ENCODE results near the gene HECTD4. TPM values are rescaled to one million over a fixed set of nuclear protein-coding genes. Genes with fewer than 3 reads are reported as not detected.
"Not testable (repeated sequence)": the region's sequence is repeated elsewhere in the genome, so short reads cannot be mapped to it uniquely, and the experiment has no call there.

The HECTD4 gene
- total RNA-seq, 1 donor = 37.1 TPM

GRCh38 chr12:112406519-112407488 lies 24.6 kb upstream of the HECTD4 start:
- TF ChIP-seq CTCF (IDR thresholded peaks at IDR 0.05; ENCODE audit: insufficient read depth, low read depth, low read length) = no peak
- no peak for DNase-seq (ENCODE audit: low read depth)
- peak overlapping the region; percentile 75 for H3K4me3 ChIP-seq (ENCODE audit: low read depth, low read length)

GRCh38 chr12:112401903-112402498 lies 19.8 kb upstream of the HECTD4 start:
- no peak for TF ChIP-seq CTCF (IDR thresholded peaks at IDR 0.05; ENCODE audit: insufficient read depth, low read depth, low read length)
- no peak for DNase-seq (ENCODE audit: low read depth)
- no peak overlapping the region for H3K4me3 ChIP-seq (ENCODE audit: low read depth, low read length)

GRCh38 chr12:112401054-112401453 lies 18.8 kb upstream of the HECTD4 start:
- H3K4me3 ChIP-seq (ENCODE audit: low read depth, low read length) = no peak overlapping the region
- DNase-seq (ENCODE audit: low read depth) = no peak
- TF ChIP-seq CTCF (IDR thresholded peaks at IDR 0.05; ENCODE audit: insufficient read depth, low read depth, low read length) = no peak

- no peak for TF ChIP-seq CTCF (IDR thresholded peaks at IDR 0.05; ENCODE audit: insufficient read depth, low read depth, low read length)
- no peak for DNase-seq (ENCODE audit: low read depth)
- no peak overlapping the region for H3K4me3 ChIP-seq (ENCODE audit: low read depth, low read length)
Observed at GRCh38 chr12:112393328-112393727, 11.1 kb upstream of the HECTD4 start.

- DNase-seq (ENCODE audit: low read depth) = not testable (repeated sequence)
Observed at GRCh38 chr12:112389922-112390654, 7.9 kb upstream of the HECTD4 start.

GRCh38 chr12:112389228-112389627 lies 7.0 kb upstream of the HECTD4 start:
- TF ChIP-seq CTCF (IDR thresholded peaks at IDR 0.05; ENCODE audit: insufficient read depth, low read depth, low read length) = no peak
- no peak overlapping the region for H3K4me3 ChIP-seq (ENCODE audit: low read depth, low read length)
- no peak for DNase-seq (ENCODE audit: low read depth)

More at GRCh38 chr12:112389922-112390654, 7.9 kb upstream of the HECTD4 start:
- H3K4me3 ChIP-seq (ENCODE audit: low read depth, low read length) = not testable (repeated sequence)

GRCh38 chr12:112386726-112387125 lies 4.5 kb upstream of the HECTD4 start:
- TF ChIP-seq CTCF (IDR thresholded peaks at IDR 0.05; ENCODE audit: insufficient read depth, low read depth, low read length) = no peak
- DNase-seq (ENCODE audit: low read depth) = peak; percentile 96
- H3K4me3 ChIP-seq (ENCODE audit: low read depth, low read length) = no peak overlapping the region

Data from fibroblast of villous mesenchyme (primary cell).